ENCODE data around the gene TBC1D2. TPM values are rescaled to one million over a fixed set of nuclear protein-coding genes. Genes with fewer than 3 reads are reported as not detected.

Gene TBC1D2
- total and polyA plus RNA-seq, 2 experiments from 2014 or later, result 3.7 to 6.8 TPM

DNA sequence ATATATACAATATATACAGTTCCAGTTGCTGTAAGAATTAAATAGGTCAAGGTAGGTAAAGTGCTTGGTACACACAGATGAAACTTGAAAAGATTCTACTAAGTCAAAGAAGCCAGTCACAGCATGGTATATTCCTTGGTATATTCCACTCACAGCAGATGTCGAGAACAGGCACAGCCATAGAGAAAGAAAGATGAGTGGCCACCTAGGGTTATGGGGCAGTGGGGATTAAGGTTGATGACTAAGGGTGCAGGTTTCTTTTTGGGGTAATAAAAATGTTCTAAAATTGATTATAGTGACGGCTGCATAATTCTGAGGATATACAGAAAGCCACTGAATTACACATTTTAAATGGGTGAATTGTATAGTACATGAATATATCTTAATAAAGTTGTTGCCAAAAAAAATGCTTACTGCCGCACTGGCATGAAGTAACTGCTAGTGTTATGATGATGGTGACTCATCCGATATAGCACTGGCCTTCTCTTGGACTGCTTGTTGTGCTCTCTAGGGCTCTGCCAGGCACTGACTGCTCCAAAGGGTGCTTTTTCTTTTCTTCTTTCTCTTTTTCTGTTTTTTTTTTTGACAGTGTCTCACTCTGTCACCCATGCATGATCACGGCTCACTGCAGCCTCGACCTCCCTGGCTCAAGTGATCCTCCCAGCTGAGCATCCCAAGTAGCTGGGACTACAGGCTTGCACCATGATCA lies 23.5 kb downstream of the TBC1D2 start:
- Histone ChIP-seq H3K36me3 (ENCODE audit: insufficient read depth) (no peaks in the 10 kb centered on the region), H4K20me1 (replicated peaks; ENCODE audit: insufficient read depth) (no peaks in the 10 kb centered on the region; the same call in 1 of the 2 replicates), H3K27me3 (ENCODE audit: insufficient read depth) (no peaks in the 10 kb centered on the region), H3K79me2 (replicated peaks; ENCODE audit: insufficient read depth) (no peaks in the 10 kb centered on the region), H3K4me2 (no peak overlapping the region), H3K27ac (ENCODE audit: low read depth) (no peak overlapping the region), H2AFZ (no peak overlapping the region), H3K4me1 (ENCODE audit: insufficient read depth) (no peaks in the 10 kb centered on the region), H3K9me2 (ENCODE audit: insufficient read depth) (no peaks in the 10 kb centered on the region), H3K4me3 (no peak overlapping the region), H3F3A (replicated peaks; ENCODE audit: low read depth) (no peaks in the 10 kb centered on the region)
- Mint-ChIP-seq H3K9me3 (no peaks in the 10 kb centered on the region), H3K4me3 (no peak overlapping the region), H3K27me3 (ENCODE audit: insufficient read depth, low read depth, poor library complexity) (peaks cover 2% of the 10 kb centered on the region), H3K27ac (no peak overlapping the region), H3K4me1 (0 out of 3 replicates have a peak, but pooled peaks cover 2% of the 10 kb centered on the region), H3K36me3 (ENCODE audit: low read depth) (peaks cover 7% of the 10 kb centered on the region; the same call in 1 of the 3 replicates)
- no peak for TF ChIP-seq POLR2AphosphoS5 (IDR thresholded peaks at IDR 0.05; ENCODE audit: low read depth)
- no peak for TF ChIP-seq ZNF114 (CRISPR knock-in tag; IDR thresholded peaks at IDR 0.05)
- TF ChIP-seq, protein P1, sequence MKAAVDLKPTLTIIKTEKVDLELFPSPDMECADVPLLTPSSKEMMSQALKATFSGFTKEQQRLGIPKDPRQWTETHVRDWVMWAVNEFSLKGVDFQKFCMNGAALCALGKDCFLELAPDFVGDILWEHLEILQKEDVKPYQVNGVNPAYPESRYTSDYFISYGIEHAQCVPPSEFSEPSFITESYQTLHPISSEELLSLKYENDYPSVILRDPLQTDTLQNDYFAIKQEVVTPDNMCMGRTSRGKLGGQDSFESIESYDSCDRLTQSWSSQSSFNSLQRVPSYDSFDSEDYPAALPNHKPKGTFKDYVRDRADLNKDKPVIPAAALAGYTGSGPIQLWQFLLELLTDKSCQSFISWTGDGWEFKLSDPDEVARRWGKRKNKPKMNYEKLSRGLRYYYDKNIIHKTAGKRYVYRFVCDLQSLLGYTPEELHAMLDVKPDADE (IDR thresholded peaks at IDR 0.05), result no peak
- TF ChIP-seq, protein P2, sequence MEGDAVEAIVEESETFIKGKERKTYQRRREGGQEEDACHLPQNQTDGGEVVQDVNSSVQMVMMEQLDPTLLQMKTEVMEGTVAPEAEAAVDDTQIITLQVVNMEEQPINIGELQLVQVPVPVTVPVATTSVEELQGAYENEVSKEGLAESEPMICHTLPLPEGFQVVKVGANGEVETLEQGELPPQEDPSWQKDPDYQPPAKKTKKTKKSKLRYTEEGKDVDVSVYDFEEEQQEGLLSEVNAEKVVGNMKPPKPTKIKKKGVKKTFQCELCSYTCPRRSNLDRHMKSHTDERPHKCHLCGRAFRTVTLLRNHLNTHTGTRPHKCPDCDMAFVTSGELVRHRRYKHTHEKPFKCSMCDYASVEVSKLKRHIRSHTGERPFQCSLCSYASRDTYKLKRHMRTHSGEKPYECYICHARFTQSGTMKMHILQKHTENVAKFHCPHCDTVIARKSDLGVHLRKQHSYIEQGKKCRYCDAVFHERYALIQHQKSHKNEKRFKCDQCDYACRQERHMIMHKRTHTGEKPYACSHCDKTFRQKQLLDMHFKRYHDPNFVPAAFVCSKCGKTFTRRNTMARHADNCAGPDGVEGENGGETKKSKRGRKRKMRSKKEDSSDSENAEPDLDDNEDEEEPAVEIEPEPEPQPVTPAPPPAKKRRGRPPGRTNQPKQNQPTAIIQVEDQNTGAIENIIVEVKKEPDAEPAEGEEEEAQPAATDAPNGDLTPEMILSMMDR (conservative IDR thresholded peaks at IDR 0.05; ENCODE audit: low read depth in 2 of 2), result no peak
- TF ChIP-seq STAT1 (IDR thresholded peaks at IDR 0.05; ENCODE audit: unreplicated experiment), result no peak
- TF ChIP-seq, protein P3, sequence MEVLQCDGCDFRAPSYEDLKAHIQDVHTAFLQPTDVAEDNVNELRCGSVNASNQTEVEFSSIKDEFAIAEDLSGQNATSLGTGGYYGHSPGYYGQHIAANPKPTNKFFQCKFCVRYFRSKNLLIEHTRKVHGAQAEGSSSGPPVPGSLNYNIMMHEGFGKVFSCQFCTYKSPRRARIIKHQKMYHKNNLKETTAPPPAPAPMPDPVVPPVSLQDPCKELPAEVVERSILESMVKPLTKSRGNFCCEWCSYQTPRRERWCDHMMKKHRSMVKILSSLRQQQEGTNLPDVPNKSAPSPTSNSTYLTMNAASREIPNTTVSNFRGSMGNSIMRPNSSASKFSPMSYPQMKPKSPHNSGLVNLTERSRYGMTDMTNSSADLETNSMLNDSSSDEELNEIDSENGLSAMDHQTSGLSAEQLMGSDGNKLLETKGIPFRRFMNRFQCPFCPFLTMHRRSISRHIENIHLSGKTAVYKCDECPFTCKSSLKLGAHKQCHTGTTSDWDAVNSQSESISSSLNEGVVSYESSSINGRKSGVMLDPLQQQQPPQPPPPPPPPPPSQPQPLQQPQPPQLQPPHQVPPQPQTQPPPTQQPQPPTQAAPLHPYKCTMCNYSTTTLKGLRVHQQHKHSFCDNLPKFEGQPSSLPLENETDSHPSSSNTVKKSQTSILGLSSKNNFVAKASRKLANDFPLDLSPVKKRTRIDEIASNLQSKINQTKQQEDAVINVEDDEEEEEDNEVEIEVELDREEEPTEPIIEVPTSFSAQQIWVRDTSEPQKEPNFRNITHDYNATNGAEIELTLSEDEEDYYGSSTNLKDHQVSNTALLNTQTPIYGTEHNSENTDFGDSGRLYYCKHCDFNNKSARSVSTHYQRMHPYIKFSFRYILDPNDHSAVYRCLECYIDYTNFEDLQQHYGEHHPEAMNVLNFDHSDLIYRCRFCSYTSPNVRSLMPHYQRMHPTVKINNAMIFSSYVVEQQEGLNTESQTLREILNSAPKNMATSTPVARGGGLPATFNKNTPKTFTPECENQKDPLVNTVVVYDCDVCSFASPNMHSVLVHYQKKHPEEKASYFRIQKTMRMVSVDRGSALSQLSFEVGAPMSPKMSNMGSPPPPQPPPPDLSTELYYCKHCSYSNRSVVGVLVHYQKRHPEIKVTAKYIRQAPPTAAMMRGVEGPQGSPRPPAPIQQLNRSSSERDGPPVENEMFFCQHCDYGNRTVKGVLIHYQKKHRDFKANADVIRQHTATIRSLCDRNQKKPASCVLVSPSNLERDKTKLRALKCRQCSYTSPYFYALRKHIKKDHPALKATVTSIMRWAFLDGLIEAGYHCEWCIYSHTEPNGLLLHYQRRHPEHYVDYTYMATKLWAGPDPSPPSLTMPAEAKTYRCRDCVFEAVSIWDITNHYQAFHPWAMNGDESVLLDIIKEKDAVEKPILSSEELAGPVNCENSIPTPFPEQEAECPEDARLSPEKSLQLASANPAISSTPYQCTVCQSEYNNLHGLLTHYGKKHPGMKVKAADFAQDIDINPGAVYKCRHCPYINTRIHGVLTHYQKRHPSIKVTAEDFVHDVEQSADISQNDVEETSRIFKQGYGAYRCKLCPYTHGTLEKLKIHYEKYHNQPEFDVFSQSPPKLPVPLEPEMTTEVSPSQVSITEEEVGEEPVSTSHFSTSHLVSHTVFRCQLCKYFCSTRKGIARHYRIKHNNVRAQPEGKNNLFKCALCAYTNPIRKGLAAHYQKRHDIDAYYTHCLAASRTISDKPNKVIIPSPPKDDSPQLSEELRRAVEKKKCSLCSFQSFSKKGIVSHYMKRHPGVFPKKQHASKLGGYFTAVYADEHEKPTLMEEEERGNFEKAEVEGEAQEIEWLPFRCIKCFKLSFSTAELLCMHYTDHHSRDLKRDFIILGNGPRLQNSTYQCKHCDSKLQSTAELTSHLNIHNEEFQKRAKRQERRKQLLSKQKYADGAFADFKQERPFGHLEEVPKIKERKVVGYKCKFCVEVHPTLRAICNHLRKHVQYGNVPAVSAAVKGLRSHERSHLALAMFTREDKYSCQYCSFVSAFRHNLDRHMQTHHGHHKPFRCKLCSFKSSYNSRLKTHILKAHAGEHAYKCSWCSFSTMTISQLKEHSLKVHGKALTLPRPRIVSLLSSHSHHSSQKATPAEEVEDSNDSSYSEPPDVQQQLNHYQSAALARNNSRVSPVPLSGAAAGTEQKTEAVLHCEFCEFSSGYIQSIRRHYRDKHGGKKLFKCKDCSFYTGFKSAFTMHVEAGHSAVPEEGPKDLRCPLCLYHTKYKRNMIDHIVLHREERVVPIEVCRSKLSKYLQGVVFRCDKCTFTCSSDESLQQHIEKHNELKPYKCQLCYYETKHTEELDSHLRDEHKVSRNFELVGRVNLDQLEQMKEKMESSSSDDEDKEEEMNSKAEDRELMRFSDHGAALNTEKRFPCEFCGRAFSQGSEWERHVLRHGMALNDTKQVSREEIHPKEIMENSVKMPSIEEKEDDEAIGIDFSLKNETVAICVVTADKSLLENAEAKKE (CRISPR knock-in tag; IDR thresholded peaks at IDR 0.05), result no peak
- TF ChIP-seq EZH2phosphoT487 (IDR thresholded peaks at IDR 0.05; ENCODE audit: unreplicated experiment), result no peak
- TF ChIP-seq, protein P4, sequence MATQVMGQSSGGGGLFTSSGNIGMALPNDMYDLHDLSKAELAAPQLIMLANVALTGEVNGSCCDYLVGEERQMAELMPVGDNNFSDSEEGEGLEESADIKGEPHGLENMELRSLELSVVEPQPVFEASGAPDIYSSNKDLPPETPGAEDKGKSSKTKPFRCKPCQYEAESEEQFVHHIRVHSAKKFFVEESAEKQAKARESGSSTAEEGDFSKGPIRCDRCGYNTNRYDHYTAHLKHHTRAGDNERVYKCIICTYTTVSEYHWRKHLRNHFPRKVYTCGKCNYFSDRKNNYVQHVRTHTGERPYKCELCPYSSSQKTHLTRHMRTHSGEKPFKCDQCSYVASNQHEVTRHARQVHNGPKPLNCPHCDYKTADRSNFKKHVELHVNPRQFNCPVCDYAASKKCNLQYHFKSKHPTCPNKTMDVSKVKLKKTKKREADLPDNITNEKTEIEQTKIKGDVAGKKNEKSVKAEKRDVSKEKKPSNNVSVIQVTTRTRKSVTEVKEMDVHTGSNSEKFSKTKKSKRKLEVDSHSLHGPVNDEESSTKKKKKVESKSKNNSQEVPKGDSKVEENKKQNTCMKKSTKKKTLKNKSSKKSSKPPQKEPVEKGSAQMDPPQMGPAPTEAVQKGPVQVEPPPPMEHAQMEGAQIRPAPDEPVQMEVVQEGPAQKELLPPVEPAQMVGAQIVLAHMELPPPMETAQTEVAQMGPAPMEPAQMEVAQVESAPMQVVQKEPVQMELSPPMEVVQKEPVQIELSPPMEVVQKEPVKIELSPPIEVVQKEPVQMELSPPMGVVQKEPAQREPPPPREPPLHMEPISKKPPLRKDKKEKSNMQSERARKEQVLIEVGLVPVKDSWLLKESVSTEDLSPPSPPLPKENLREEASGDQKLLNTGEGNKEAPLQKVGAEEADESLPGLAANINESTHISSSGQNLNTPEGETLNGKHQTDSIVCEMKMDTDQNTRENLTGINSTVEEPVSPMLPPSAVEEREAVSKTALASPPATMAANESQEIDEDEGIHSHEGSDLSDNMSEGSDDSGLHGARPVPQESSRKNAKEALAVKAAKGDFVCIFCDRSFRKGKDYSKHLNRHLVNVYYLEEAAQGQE (IDR thresholded peaks at IDR 0.05; ENCODE audit: unreplicated experiment), result no peak
- TF ChIP-seq NANOG (IDR thresholded peaks at IDR 0.05; ENCODE audit: borderline replicate concordance), result no peak
- TF ChIP-seq JUNB (IDR thresholded peaks at IDR 0.05; ENCODE audit: unreplicated experiment), result no peak
- no peak for TF ChIP-seq CREB1 (CRISPR knock-in tag; IDR thresholded peaks at IDR 0.05; ENCODE audit: low read depth)
- no peak for TF ChIP-seq ZNF331 (CRISPR knock-in tag; IDR thresholded peaks at IDR 0.05; ENCODE audit: low read depth)
- no peak for TF ChIP-seq EZH2 (IDR thresholded peaks at IDR 0.05; ENCODE audit: low read depth, unreplicated experiment)
- no peak for DNase-seq (ENCODE audit: low spot score)
- no peak for ATAC-seq
